ENCODE data around the gene MOB3A.
A peak's percentile ranks its signal among the peaks of the same experiment; 100 is the strongest.

The MOB3A gene

GRCh38 chr19:2080336-2080988 lies 15.7 kb downstream of the MOB3A start:
- Histone ChIP-seq H3K4me3 (ENCODE audit: low read depth, low read length) (no peak overlapping the region), H3K36me3 (ENCODE audit: control insufficient read depth in 2 of 2, insufficient read depth in 1 of 2, low read length in 2 of 2) (peaks cover 0 to 56% of the 10 kb centered on the region in 2 experiments; a peak in 2 of 3 replicates), H3K27ac (ENCODE audit: extremely low read depth, low read depth, low read length) (no peak overlapping the region), H3K4me1 (ENCODE audit: control insufficient read depth, insufficient read depth, low read length) (no peaks in the 10 kb centered on the region), H3K9me3 (ENCODE audit: control insufficient read depth, insufficient read depth, low read depth, low read length) (no peaks in the 10 kb centered on the region)
- TF ChIP-seq, protein P1, sequence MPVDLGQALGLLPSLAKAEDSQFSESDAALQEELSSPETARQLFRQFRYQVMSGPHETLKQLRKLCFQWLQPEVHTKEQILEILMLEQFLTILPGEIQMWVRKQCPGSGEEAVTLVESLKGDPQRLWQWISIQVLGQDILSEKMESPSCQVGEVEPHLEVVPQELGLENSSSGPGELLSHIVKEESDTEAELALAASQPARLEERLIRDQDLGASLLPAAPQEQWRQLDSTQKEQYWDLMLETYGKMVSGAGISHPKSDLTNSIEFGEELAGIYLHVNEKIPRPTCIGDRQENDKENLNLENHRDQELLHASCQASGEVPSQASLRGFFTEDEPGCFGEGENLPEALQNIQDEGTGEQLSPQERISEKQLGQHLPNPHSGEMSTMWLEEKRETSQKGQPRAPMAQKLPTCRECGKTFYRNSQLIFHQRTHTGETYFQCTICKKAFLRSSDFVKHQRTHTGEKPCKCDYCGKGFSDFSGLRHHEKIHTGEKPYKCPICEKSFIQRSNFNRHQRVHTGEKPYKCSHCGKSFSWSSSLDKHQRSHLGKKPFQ (tag by site-specific recombination; IDR thresholded peaks at IDR 0.05), result 0 out of 2 replicates have a peak, but pooled peaks have one; percentile 29
- TF ChIP-seq ZNF791 (tag by site-specific recombination; IDR thresholded peaks at IDR 0.05), result no peak
- POLR2A ChIA-PET, result no interaction called here
- CTCF ChIA-PET, result no interaction called here

DNA sequence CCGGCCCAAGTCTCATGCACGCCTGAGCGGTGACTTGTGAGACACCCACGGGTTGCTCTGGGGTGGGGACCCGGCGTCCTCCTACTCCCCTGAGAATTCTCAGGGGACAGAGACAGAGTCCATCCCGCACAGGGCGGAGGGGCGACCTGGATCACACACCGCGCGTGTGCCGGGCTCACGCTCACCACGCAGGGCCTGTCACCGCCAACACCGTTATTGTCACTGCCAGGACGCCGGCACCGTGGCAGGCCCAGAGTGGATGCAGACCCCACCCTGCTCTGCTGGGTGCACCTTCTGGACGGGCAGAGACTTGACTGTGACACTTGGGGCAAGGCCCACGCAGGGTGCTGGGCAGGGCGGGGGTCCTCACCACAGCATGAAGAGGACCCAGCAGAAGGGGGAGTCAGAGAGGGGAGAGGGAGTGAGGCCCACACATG lies 16.2 kb downstream of the MOB3A start:
- POLR2A ChIA-PET, result no interaction called here
- H3K4me3 ChIP-seq (ENCODE audit: low read depth, low read length), result no peak overlapping the region
- no peaks in the 10 kb centered on the region for H3K9me3 ChIP-seq (ENCODE audit: control insufficient read depth, insufficient read depth, low read depth, low read length)
- H3K4me1 ChIP-seq (ENCODE audit: control insufficient read depth, insufficient read depth, low read length), result no peaks in the 10 kb centered on the region
- no peak overlapping the region for H3K27ac ChIP-seq (ENCODE audit: extremely low read depth, low read depth, low read length)
- peaks cover 4 to 61% of the 10 kb centered on the region in 2 experiments; a peak in 2 of 3 replicates for H3K36me3 ChIP-seq (ENCODE audit: control insufficient read depth in 2 of 2, insufficient read depth in 1 of 2, low read length in 2 of 2)
- CTCF ChIA-PET, result no interaction called here
- TF ChIP-seq ZNF530 (tag by site-specific recombination; IDR thresholded peaks at IDR 0.05; ENCODE audit: low read depth) (no peak), ZNF707 (tag by site-specific recombination; IDR thresholded peaks at IDR 0.05) (no peak), ZNF830 (tag by site-specific recombination; IDR thresholded peaks at IDR 0.05; ENCODE audit: low read depth) (no peak), ZNF2 (tag by site-specific recombination; IDR thresholded peaks at IDR 0.05) (no peak), ZNF449 (tag by site-specific recombination; IDR thresholded peaks at IDR 0.05) (no peak), MYNN (tag by site-specific recombination; IDR thresholded peaks at IDR 0.05; ENCODE audit: borderline replicate concordance) (no peak), MZF1 (tag by site-specific recombination; IDR thresholded peaks at IDR 0.05; ENCODE audit: borderline replicate concordance) (no peak), ZNF24 (tag by site-specific recombination; IDR thresholded peaks at IDR 0.05) (no peak), ZNF366 (tag by site-specific recombination; conservative IDR thresholded peaks at IDR 0.05) (no peak), ZNF600 (tag by site-specific recombination; IDR thresholded peaks at IDR 0.05) (no peak), ZNF701 (tag by site-specific recombination; IDR thresholded peaks at IDR 0.05) (no peak), ZNF660 (tag by site-specific recombination; IDR thresholded peaks at IDR 0.05) (no peak), ZNF654 (tag by site-specific recombination; IDR thresholded peaks at IDR 0.05; ENCODE audit: low read depth) (no peak), BCL6B (tag by site-specific recombination; IDR thresholded peaks at IDR 0.05) (no peak)
- TF ChIP-seq, protein P2, sequence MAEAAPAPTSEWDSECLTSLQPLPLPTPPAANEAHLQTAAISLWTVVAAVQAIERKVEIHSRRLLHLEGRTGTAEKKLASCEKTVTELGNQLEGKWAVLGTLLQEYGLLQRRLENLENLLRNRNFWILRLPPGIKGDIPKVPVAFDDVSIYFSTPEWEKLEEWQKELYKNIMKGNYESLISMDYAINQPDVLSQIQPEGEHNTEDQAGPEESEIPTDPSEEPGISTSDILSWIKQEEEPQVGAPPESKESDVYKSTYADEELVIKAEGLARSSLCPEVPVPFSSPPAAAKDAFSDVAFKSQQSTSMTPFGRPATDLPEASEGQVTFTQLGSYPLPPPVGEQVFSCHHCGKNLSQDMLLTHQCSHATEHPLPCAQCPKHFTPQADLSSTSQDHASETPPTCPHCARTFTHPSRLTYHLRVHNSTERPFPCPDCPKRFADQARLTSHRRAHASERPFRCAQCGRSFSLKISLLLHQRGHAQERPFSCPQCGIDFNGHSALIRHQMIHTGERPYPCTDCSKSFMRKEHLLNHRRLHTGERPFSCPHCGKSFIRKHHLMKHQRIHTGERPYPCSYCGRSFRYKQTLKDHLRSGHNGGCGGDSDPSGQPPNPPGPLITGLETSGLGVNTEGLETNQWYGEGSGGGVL (tag by site-specific recombination; IDR thresholded peaks at IDR 0.05), result no peak
- TF ChIP-seq, protein P3, sequence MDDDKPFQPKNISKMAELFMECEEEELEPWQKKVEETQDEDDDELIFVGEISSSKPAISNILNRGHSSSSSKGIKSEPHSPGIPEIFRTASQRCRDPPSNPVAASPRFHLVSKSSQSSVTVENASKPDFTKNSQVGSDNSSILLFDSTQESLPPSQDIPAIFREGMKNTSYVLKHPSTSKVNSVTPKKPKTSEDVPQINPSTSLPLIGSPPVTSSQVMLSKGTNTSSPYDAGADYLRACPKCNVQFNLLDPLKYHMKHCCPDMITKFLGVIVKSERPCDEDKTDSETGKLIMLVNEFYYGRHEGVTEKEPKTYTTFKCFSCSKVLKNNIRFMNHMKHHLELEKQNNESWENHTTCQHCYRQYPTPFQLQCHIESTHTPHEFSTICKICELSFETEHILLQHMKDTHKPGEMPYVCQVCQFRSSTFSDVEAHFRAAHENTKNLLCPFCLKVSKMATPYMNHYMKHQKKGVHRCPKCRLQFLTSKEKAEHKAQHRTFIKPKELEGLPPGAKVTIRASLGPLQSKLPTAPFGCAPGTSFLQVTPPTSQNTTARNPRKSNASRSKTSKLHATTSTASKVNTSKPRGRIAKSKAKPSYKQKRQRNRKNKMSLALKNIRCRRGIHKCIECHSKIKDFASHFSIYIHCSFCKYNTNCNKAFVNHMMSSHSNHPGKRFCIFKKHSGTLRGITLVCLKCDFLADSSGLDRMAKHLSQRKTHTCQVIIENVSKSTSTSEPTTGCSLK (tag by site-specific recombination; IDR thresholded peaks at IDR 0.05), result no peak
- TF ChIP-seq, protein P4, sequence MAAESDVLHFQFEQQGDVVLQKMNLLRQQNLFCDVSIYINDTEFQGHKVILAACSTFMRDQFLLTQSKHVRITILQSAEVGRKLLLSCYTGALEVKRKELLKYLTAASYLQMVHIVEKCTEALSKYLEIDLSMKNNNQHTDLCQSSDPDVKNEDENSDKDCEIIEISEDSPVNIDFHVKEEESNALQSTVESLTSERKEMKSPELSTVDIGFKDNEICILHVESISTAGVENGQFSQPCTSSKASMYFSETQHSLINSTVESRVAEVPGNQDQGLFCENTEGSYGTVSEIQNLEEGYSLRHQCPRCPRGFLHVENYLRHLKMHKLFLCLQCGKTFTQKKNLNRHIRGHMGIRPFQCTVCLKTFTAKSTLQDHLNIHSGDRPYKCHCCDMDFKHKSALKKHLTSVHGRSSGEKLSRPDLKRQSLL (tag by site-specific recombination; IDR thresholded peaks at IDR 0.05), result no peak

All from HEK293 (cell line).